ENCODE measurements around the gene NKAIN2.

NKAIN2 gene

DNA sequence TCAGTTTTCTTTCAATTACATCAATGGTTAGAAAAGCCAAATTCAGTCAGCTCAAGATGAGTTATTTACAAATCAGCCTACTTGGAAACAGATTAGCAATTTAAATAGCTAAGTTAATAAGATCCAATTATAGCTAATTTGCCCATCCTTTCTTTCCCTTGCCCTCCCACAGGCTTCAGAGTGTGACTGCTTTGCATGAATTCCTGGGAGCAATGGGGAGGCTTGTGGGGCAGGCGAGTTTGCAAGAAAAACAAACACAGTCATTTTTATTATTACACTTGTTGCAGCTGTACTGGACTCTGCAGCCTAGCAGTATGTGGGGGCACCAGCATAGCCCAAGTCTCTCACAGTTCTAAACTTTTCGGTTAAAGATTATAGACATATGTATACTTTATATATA, 219.0 kb downstream of the NKAIN2 start:
- no peak for FAIRE-seq
- DNase-seq (ENCODE audit: low spot score): no peak

DNA sequence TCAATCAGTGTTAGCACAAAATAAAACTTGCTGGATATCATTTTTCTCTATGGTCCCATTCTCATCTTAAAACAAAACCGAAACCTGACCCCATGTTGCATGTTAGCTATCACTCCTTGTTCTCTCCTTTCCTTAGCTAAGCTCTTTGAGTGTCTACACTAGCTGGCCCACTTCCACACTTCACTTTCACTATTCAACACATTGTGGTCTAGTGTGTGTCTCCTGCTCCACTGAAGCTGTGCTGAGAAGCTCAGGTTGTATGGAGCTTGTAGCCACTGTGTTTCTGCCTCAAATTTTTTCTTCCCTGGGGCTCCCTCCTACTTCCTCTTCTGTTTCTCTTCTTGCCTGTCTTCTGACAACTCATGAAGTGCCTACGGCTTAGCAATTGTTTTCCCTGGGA, 223.0 kb downstream of the NKAIN2 start:
- no peak for FAIRE-seq
- DNase-seq (ENCODE audit: low spot score): no peak

DNA sequence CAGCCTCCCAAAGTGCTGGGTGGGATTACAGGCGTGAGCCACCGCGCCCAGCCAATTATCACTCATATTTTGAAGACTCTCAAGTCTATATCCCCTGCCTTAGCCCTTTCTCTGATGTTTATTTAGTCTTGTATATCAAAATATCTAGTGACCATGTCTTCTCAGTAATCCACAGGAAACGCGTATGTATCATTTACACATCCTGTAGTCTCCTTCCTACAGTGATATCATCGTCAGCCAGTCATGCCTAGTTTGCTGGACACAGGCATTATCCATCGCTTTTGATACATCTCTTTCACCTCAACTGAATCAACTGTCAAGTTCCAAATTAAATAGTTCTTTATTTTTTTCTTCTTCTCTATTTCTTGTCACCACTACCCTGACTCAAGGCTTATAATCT, 223.7 kb downstream of the NKAIN2 start:
- DNase-seq (ENCODE audit: low spot score) (no peak), FAIRE-seq (no peak)

DNA sequence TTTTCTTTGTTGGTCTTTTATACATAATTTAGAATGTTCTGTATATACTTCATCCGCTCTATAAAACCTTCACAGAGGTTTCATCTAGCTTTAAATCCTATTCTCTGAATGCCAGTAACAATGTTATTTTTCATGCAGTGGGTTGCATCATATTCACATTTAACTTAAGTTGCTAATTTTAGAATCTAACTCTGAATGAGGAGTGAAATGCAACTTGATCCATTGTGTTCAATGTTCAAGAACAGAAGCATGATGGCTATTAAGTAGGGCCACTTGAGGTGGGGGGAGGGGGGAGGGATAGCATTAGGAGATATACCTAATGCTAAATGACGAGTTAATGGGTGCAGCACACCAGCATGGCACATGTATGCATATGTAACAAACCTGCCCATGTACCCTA, 224.5 kb downstream of the NKAIN2 start:
- no peak for DNase-seq (ENCODE audit: low spot score)
- no peak for FAIRE-seq

DNA sequence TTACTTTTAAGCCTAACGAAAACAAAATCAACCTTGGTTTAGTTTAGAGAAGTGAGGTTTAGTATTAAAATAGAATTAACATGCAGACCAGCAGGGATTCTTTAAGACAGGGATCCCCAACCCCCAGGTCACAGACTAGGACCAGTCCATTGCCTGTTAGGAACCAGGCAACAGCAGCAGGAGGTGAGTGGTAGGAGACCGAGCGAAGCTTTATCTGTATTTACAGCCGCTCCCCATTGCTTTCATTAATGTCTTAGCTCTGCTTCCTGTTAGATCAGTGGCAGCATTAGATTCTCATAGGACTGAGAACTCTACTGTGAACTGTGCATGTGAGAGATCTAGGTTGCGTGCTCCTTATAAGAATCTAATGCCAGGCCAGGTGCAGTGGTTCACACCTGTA, 225.9 kb downstream of the NKAIN2 start:
- FAIRE-seq: no peak
- DNase-seq (ENCODE audit: low spot score): no peak

DNA sequence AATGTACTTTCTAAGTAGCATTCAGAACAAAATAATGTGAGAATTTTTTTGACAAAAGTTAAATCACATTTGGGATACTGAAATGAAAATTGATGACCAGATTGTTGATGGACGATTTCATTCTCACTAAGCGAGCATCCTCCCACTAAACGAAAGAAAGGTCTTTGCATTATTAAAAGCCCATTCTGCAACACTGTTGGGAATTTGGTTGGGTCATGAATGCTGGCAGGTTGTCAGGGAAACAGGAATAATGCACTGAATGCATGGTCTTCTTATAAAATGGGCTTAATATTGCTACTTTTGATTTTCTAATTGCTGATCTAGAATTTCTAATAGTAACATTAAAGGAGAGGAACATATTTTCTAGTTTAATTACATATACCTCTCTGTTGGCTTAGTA, 229.8 kb downstream of the NKAIN2 start:
- no peak for FAIRE-seq

DNA sequence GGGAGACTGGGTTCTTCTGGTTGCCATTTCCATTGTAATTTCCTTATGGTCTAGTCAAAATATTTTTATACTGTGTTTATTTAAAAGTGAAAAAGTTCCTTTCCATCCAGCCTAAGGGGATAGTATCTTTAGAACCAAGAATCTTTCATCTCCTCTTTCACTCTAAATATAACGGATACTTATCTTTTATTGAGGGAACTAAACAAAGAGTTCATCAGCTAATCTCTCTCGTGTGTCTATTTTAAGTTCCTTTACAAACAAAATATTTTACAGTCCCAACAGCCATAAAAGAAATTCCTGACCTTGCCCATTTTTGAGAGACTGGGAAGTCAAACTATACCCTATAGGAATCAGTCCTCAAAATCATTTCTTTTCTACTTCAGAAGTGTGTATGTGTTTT, 232.7 kb downstream of the NKAIN2 start:
- FAIRE-seq (no peak), DNase-seq (ENCODE audit: low spot score) (no peak)

More for the DNA sequence above, 229.8 kb downstream of the NKAIN2 start:
- DNase-seq (ENCODE audit: low spot score): no peak

DNA sequence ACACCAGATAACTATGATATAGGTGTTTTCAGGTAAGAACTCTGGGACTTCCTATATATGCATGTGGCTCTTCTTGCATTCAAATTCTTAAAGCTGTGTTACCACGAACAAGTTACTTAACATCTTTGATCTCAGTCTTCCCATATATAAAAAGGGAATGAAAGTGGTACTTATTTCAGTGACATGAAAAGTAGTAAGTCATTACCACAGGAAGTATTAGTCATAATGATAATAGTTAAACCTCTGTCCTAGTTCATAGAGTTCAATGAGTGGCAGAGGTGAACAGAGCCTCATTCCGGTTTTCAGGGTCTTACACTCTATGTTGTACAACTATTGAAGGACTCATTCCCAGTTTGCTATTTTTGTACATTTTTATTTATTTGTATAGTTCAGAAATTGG, 237.0 kb downstream of the NKAIN2 start:
- DNase-seq (ENCODE audit: low spot score) (no peak), FAIRE-seq (no peak)

DNA sequence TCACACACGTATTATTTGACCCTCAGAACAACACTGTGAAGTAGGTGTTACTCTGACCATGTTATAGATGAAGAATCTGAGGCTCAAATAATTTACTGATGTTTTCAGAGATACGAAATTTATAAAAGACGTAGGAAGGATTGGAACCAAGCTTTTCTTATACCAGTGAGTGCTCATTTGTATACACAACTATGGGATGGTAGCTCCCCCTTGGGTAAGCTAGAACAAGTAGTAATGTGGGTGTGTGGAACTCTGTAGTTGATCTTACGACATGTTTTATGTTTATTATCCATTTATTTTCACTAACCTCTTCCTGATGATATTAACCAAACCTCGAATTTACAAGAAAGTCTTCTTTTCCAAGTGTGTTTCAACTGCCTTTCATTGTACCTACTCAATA, 248.5 kb downstream of the NKAIN2 start:
- FAIRE-seq: no peak
- DNase-seq (ENCODE audit: low spot score): no peak

DNA sequence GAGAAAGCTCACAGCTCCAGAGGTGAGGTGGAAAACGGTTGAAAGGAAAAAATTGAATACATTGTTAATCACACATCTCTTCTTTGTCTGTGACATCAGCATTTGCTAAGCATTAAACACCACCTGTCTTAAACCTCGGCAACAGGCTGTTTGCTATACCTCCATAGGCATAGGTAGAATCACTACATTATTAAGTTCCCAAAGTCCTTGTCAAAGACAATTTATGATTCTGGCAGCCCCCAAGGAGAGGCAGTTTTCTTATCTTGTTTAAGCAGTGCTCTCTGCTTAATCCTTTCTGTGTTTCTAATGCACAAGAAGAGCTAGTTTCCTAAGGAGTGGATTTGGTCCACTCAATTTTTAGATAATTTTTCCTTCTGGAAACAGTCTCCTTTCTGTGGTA, 249.7 kb downstream of the NKAIN2 start:
- FAIRE-seq: no peak
- no peak for DNase-seq (ENCODE audit: low spot score)

DNA sequence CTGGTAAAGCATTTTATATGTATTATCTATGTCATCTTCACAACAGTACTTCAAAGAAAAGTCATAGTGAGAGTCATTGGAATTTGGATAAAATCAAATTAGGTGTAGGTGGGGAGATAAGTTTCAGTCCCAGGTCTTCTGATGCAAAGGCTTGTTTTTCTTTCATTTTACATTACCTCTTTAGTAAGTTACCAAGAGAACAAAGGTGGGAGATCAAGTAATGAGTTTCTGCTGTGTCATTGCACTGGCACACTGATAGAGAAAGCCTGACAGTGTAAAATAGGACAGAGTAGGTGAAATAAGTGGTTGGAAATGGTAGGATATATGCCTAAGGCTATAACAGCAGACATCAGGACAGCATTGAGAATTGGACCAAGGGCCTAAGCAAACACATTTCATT, 250.4 kb downstream of the NKAIN2 start:
- no peak for DNase-seq (ENCODE audit: low spot score)
- no peak for FAIRE-seq

DNA sequence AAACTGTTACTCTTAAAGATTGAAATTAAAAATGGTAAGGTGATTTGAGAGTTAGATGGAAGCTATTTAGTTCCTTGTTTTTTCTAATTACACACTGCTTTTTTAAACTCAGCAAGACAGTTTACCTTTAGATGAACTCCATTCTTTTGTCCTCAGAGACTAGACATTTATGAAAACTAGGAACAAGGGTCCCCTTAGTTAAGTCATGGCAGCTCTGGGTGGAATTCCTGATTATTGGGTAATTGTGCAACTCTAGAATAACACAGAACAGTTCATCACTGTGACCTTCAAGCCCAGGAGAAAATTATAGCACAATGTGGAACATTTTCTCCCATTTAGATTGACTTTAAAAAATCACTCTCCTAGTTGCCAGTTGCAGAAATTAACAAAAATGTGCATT, 251.7 kb downstream of the NKAIN2 start:
- FAIRE-seq: no peak
- no peak for DNase-seq (ENCODE audit: low spot score)

DNA sequence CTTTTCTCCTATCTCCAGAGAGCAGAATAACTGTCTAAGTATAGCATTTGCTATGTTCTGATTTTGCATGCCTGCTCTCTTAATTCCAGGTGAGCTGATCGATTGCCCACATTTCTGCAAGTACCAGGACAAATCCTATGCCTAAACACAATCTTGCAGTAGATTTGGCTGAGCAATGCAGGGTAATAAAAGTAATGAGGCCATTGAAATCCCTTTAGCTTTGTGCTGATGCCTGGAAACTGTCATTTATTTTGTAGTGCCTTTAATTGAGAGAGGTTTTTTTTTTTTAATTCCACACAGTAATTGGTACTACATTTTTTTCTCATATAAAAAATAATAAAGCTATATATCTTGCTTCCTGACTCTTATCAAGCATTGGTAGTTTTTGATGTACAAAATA, 252.3 kb downstream of the NKAIN2 start:
- no peak for DNase-seq (ENCODE audit: low spot score)
- FAIRE-seq: no peak

DNA sequence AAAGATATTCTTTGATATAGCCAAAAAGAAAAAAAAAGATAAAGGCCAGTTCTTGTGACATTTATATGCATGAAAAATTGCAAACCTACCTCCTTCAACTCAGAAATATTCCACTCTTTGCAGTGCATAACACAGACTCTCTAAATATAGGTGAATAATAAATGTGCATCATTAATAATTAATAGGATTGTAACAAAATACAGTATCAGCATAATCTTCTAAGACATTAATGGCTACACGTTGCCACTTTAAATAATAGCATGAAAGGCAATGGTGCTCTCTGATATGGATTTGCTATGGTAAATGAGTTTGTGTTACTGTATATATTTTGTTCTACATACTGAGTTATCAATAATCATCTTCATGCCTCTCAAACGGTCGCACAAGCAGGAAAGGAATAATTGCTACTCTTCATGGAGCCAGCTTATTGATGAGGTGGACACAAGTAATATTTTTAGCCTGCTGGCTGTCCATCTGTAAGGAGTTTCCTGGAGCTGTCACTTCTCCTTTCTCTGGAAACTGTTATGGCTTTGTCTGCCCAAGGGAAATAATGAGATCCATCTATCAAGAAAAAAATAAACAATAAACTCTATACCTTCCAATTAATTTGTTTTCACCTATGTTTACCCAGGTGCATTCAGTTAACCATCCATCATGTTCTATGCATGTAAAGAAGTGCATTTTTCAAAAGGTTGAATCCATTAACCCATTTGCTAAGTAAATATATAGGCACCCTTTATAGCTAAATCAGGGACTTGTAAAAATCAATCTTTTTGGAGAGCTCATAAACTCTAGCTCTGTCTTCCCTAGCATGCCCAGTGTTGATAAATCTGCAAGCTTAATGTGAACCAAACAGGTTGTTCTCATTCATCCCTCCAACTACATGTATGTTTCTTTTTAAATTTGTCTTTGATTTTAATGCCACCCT, 253.0 kb downstream of the NKAIN2 start:
- FAIRE-seq (no peak), DNase-seq (ENCODE audit: low spot score) (no peak)

DNA sequence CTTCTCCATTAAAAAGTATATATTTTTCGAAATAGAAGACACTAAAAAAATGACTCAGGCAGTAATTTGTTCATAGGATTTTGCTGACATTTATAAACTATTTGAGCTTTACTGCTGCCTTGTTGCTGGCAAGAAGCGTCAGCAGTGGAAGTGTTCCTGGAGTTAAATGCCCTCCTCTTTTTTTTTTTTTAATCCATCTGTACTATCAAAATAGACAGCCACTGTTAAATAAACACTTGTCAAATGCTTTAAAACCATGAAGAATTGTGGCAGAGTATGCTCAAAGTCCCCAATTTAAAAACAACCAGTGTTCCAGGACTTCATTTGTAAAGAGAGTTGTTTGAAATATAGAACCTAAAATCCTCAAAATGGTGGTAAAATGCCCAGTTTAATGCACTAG, 253.8 kb downstream of the NKAIN2 start:
- no peak for DNase-seq (ENCODE audit: low spot score)

DNA sequence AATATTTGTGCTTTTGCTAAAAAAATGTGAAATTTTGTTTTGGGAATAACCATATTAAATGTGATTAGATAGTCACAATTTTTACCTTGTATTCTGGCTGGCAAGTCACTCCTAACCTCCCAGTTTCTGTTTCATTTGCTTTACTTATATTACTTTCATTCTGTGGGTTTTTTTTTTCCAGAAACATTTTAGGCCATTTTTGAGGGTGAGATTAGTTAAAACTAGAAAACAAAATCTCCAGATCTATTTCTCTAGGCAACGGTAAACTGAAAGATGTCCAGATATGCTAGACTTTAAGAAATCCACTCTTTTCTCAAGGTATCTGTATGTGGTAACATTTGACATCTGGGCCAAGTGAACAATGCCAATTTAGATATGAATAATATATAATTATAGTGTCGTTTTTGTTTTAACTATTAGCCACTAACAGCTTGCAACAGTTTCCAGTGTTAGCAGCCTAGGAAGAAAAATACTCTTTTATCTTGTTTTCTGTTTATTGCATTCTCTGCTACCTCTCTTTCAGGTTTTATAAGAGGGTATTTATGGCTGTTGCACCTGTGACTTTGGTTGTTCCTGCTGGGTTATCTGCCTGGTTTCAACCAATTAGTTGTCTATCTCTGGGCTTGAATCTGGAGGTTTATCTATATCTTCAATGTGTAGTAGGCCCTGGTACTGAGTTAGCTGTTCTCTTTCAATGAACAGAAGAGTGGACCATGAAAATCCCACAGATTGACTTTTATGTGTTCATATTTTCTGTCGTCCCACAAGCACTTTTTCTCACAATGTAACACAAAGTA, 260.9 kb downstream of the NKAIN2 start:
- FAIRE-seq: no peak
- no peak for DNase-seq (ENCODE audit: low spot score)

More for the DNA sequence above, 253.8 kb downstream of the NKAIN2 start:
- FAIRE-seq: no peak

DNA sequence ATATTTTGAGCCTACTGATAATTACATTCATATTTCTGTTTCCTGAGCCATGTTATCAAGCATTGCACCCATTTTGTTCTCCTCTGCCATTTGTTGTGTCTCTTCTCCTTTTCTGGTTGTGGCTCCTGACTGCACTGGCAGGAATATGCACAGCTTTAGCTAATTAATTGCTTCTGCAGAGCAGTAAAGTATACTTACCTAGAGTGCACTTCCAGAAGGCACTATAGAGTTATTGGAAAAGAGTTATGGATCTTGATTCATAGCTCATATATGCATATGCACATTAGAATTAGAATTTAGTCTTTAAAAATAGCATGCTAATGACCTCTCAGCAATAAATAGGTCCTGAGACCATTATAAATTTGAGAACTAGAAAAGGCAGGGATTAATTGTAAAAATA, 262.6 kb downstream of the NKAIN2 start:
- no peak for DNase-seq (ENCODE audit: low spot score)

DNA sequence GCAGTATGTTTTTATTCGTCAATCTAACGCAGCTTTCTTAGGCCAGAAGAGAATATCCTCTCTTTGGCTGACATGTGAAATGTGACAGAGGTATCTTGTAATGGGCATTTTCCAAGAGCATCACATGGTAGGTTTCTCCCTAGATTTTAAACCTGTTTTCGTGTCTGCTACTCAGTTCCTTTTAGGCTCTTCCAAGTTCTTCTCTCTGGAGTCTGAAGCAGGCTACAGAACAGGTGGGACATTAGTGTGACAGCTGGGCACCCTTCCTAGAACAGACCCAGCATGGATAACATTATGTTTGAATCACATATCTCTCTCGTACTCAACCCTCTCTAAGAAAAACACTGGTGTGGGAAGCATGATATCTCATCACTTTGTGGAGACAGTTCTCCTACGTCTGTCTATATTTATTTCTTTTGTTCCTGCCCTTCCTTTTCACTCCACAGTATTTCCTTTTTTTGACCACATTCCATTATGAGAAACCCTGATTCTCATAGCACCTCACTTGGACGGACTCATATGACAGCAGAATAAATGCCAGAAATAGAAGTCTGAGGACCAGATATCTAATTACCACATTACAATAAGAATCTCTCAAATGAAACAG, 263.4 kb downstream of the NKAIN2 start:
- FAIRE-seq (no peak), DNase-seq (ENCODE audit: low spot score) (no peak)

More for the DNA sequence above, 262.6 kb downstream of the NKAIN2 start:
- no peak for FAIRE-seq

DNA sequence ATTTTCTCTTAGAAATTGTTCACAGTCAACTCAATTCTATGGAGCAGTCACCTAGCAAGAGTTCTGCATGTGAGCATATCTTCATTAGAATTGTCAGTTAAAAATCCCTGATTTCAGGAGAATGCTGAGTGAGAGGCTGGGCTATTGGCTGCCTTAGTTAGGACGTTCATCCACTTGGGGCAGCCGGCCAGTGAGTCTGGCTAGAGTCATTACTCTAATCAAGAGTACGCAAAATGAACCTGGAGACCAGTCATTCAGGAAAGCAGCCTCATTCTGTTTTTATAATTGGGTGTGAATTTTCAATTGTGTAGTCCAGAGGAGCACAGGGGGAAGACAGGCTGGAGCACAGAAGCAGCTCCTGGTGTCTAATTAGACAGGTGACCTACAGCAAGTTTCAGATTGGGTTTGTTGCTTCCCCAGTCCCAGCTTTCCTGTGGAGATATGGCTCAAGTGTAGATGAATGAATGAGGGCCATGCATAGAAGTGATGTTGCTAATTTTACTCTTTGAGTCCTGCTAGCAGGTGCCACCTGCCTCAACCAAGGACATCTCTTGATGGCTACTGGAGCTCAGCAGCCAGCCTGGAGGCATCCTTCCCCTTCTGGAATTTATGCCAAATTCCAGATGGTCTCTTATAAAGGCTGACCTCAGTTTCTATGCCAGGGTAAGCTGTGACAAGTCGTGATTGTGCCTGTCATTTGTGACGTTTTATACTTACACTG, 265.7 kb downstream of the NKAIN2 start:
- FAIRE-seq (no peak), DNase-seq (ENCODE audit: low spot score) (no peak)

DNA sequence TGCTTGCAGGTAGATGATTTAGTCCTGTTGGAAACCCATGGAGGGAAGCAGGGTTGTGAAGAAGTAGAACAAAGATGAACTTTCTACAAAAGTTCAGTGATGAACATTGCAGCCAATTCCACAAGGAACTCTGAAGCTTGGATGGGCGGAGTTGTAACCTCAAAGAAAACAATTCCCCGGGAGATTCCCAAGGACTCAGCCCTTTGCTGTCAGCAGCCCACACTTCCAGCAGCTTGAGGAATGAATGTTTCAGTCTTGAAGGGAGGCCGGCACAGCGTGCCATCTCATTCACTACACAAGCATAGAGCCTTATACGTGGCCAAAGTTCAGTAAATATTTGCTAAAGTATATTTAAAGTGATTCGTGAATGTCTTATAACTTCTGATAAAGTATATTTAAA, 269.4 kb downstream of the NKAIN2 start:
- no peak for FAIRE-seq
- DNase-seq (ENCODE audit: low spot score): no peak

DNA sequence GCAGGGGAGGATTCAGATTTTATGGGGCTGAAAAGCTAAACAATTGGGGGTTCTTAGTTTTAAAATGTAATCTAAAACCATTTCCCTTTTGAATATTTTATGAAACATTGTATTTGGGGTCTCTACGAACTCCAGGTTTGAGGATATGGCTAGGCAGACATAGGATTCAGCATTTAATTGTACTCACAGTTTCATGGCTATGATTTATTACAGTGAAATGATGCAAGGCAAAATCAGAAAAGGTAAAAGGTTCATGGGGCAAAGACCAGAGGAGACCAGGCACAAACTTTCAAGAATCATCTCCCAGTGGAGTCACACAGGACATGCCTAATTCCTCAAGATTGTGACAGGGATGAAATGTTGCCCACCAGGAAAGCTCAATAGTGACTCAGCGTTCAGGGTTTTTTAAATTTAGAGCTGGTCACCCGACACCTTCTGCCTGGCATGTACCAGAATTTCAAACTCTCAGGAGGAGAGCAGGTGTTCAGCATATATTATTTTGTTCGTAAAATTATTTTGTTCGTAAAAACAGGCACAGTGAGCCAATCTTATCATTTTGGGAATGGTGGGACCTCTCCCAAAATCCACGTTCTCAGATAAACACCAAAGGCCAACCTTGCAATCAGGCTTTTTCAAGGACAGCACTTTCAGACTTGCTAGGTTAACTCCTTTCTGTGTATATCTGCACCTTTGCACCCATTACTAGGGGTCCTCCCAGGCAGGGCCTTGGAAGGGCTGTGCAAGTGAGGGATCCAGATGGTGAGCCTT, 270.3 kb downstream of the NKAIN2 start:
- FAIRE-seq (no peak), DNase-seq (ENCODE audit: low spot score) (no peak)
